SU-DHL-6 (cell line): ENCODE results near the gene NADK2.

ENCODE experiments used
- H2AFZ ChIP-seq: fragments of 200-600 bp; sonication (generic); 2 replicates; pipeline ENCODE4 v1.6.1; 2014; ENCODE audit warnings: low read depth, mild to moderate bottlenecking, moderate library complexity, mixed read lengths, antibody characterized with exemption, low read length; ENCODE audit not compliant: severe bottlenecking
- H3F3A ChIP-seq: fragments of 200-600 bp; shearing (Covaris generic); 2 replicates; pipeline ENCODE4 v1.6.0; 2016; ENCODE audit warnings: antibody characterized with exemption, mild to moderate bottlenecking; ENCODE audit not compliant: insufficient read depth
- H3K27ac ChIP-seq: fragments of 200-600 bp; sonication (generic); 2 replicates; pipeline ENCODE4 v1.5.1; 2016; ENCODE audit warnings: low read depth, mild to moderate bottlenecking, low read length, moderate library complexity, mixed read lengths
- H3K27me3 ChIP-seq: fragments of 200-600 bp; sonication (generic), shearing (Covaris generic); 2 replicates; pipeline ENCODE4 v1.6.0; 2014; ENCODE audit warnings: mild to moderate bottlenecking, low read length
- H3K36me3 ChIP-seq: fragments of 200-600 bp; sonication (generic); 2 replicates; pipeline ENCODE4 v1.6.1; 2014; ENCODE audit warnings: mild to moderate bottlenecking, low read length, mixed read lengths
- H3K4me2 ChIP-seq: fragments of 300-600, 200-600 bp; shearing (Covaris generic), sonication (generic); 2 replicates; pipeline ENCODE4 v1.6.0; 2014; ENCODE audit warnings: low read length, low read depth, mild to moderate bottlenecking; ENCODE audit not compliant: poor library complexity, severe bottlenecking
- H3K4me3 ChIP-seq: fragments of 200-600 bp; sonication (generic); 2 replicates; pipeline ENCODE4 v1.5.1; 2014; ENCODE audit warnings: antibody characterized with exemption, low read length, mild to moderate bottlenecking, mixed read lengths; ENCODE audit not compliant: insufficient read depth, poor library complexity, severe bottlenecking
- H3K79me2 ChIP-seq: fragments of 200-600 bp; sonication (generic); 2 replicates; pipeline ENCODE4 v1.6.1; 2014; ENCODE audit warnings: mild to moderate bottlenecking, low read length, moderate library complexity; ENCODE audit not compliant: insufficient read depth
- H3K9ac ChIP-seq: fragments of 200-600 bp; sonication (generic); 2 replicates; pipeline ENCODE4 v1.7.0; 2014; ENCODE audit warnings: mild to moderate bottlenecking, low read length
- H3K9me2 ChIP-seq: fragments of 200-600 bp; sonication (generic); replicated peaks from 2 replicates; pipeline ENCODE4 v1.6.1; 2014; ENCODE audit warnings: low read length; ENCODE audit not compliant: insufficient read depth
- H3K9me3 ChIP-seq: fragments of 200-600 bp; sonication (generic); 2 replicates; pipeline ENCODE4 v1.6.1; 2014; ENCODE audit warnings: low read length, mixed read lengths; ENCODE audit not compliant: insufficient read depth
- H4K20me1 ChIP-seq: fragments of 200-600 bp; sonication (generic); 2 replicates; pipeline ENCODE4 v1.6.1; 2014; ENCODE audit warnings: low read depth, mild to moderate bottlenecking, antibody characterized with exemption, low read length, moderate library complexity, mixed read lengths
- CTCF ChIP-seq: fragments of 200-600 bp; sonication (generic); IDR thresholded peaks from one replicate; pipeline ENCODE4 v1.5.1; 2017; ENCODE audit warnings: antibody characterized with exemption, mild to moderate bottlenecking, low read length, moderate library complexity; ENCODE audit not compliant: insufficient read depth, poor library complexity, severe bottlenecking
- EZH2phosphoT487 ChIP-seq: fragments of 200-600 bp; sonication (generic), shearing (Covaris generic); conservative IDR thresholded peaks from 2 replicates; pipeline ENCODE4 v1.6.1; 2018; ENCODE audit warnings: mild to moderate bottlenecking, antibody characterized with exemption, low read length, moderate library complexity, mixed read lengths

Gene NADK2

DNA sequence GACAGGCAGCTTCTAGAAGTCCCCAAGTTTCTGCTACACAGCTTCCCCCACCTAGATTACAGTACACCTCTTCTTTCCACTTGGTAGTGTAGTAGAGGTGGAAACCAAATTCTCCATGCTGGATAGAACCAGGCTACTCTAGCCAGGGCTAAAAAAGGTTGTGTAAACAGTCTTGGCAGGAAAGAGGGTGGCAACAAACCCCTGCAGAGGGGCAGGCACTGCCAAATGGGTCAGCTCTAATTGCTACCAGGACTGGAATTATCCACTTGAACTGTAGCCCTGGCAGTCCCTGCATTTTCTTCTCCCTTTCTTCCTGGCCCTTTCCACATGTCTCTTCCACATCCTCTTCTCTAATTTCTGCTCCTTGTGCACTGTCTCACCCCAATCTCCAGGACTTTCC, 35.1 kb upstream of the NADK2 start:
- Histone ChIP-seq H3K79me2 (no peaks in the 10 kb centered on the region), H3K9me2 (no peaks in the 10 kb centered on the region), H2AFZ (no peak overlapping the region), H3K4me3 (no peak overlapping the region), H3K36me3 (no peaks in the 10 kb centered on the region), H3K27me3 (no peaks in the 10 kb centered on the region), H3F3A (no peaks in the 10 kb centered on the region), H3K27ac (no peak overlapping the region), H3K4me2 (no peak overlapping the region), H4K20me1 (no peaks in the 10 kb centered on the region), H3K9me3 (no peaks in the 10 kb centered on the region), H3K9ac (no peak overlapping the region)
- TF ChIP-seq CTCF (no peak), EZH2phosphoT487 (no peak)

GRCh38 chr5:36273809-36274526, 32.2 kb upstream of the NADK2 start:
- no peaks in the 10 kb centered on the region for H3F3A ChIP-seq
- H3K4me2 ChIP-seq, result no peak overlapping the region
- no peaks in the 10 kb centered on the region for H4K20me1 ChIP-seq
- no peak overlapping the region for H2AFZ ChIP-seq
- no peak overlapping the region for H3K27ac ChIP-seq
- H3K27me3 ChIP-seq, result no peaks in the 10 kb centered on the region
- no peaks in the 10 kb centered on the region for H3K9me2 ChIP-seq
- H3K4me3 ChIP-seq, result no peak overlapping the region
- no peak for TF ChIP-seq CTCF
- no peak for TF ChIP-seq EZH2phosphoT487
- H3K9ac ChIP-seq, result no peak overlapping the region
- no peaks in the 10 kb centered on the region for H3K36me3 ChIP-seq
- no peaks in the 10 kb centered on the region for H3K79me2 ChIP-seq
- H3K9me3 ChIP-seq, result no peaks in the 10 kb centered on the region

GRCh38 chr5:36272136-36272690, 30.5 kb upstream of the NADK2 start:
- H3K27ac ChIP-seq, result no peak overlapping the region
- H3F3A ChIP-seq, result no peaks in the 10 kb centered on the region
- no peak overlapping the region for H2AFZ ChIP-seq
- H3K79me2 ChIP-seq, result no peaks in the 10 kb centered on the region
- no peak for TF ChIP-seq CTCF
- TF ChIP-seq EZH2phosphoT487, result no peak
- no peak overlapping the region for H3K4me2 ChIP-seq
- no peaks in the 10 kb centered on the region for H3K9me3 ChIP-seq
- no peaks in the 10 kb centered on the region for H3K9me2 ChIP-seq
- H3K27me3 ChIP-seq, result no peaks in the 10 kb centered on the region
- H3K9ac ChIP-seq, result no peak overlapping the region
- H3K36me3 ChIP-seq, result no peaks in the 10 kb centered on the region
- no peak overlapping the region for H3K4me3 ChIP-seq
- H4K20me1 ChIP-seq, result no peaks in the 10 kb centered on the region
